Lung (tissue), 12 donors: Measurements from ENCODE around the gene AP3M1. TPM values are rescaled to one million over a fixed set of nuclear protein-coding genes. Genes with fewer than 3 reads are reported as not detected.
A peak's percentile ranks its signal among the peaks of the same experiment; 100 is the strongest.

Experiments
- ATAC-seq: fragments of 200-7000 bp; cut with Tn5 transposase; one replicate; pipeline ENCODE4 v1.9.1; 2020; ENCODE audit warnings: moderate number of reproducible peaks; ENCODE audit not compliant: insufficient read depth, low FRiP score
- DNase-seq, 3 donors: peaks; one replicate each; pipeline ENCODE4 v3.0.0-alpha.2; 2013 to 2017
- H3K27ac ChIP-seq, 2 donors: one replicate each; pipeline ENCODE4 v1.5.1; 2013; ENCODE audit warnings: mild to moderate bottlenecking in 2 of 2, moderate library complexity in 2 of 2, control low read depth in 1 of 2, inconsistent platforms in 1 of 2, low read depth in 1 of 2, low read length in 1 of 2
- H3K27me3 ChIP-seq, 3 donors: one replicate each; pipeline ENCODE4 v1.5.1; 2013; ENCODE audit warnings: low read length in 2 of 3; ENCODE audit not compliant: control insufficient read depth in 3 of 3, insufficient read depth in 3 of 3
- H3K36me3 ChIP-seq, 4 donors: one replicate each; pipeline ENCODE4 v1.5.1; 2013; ENCODE audit warnings: low read length in 4 of 4, mild to moderate bottlenecking in 1 of 4, moderate library complexity in 1 of 4; ENCODE audit not compliant: control insufficient read depth in 4 of 4, insufficient read depth in 4 of 4
- H3K4me1 ChIP-seq, 5 donors: one replicate each; pipeline ENCODE4 v1.5.1; 2013; ENCODE audit warnings: low read length in 5 of 5, mild to moderate bottlenecking in 2 of 5, moderate library complexity in 1 of 5; ENCODE audit not compliant: control insufficient read depth in 5 of 5, insufficient read depth in 5 of 5
- H3K4me3 ChIP-seq: one replicate; pipeline ENCODE4 v1.5.1; 2013; ENCODE audit warnings: mild to moderate bottlenecking, control low read depth, moderate library complexity
- H3K9ac ChIP-seq, 2 donors: one replicate each; pipeline ENCODE4 v1.5.1; 2013; ENCODE audit warnings: low read length in 2 of 2, control low read depth in 1 of 2; ENCODE audit not compliant: insufficient read depth in 1 of 2
- H3K9me3 ChIP-seq, 4 donors: one replicate each; pipeline ENCODE4 v1.5.1; 2013; ENCODE audit warnings: low read length in 3 of 4, mild to moderate bottlenecking in 1 of 4, moderate library complexity in 1 of 4; ENCODE audit not compliant: control insufficient read depth in 4 of 4, insufficient read depth in 3 of 4
- WGBS, 2 donors: extraction: QIAGEN DNeasy Blood & Tissue Kit; methylation state at CpG; one replicate each; pipeline ENCODE4 v1.1.7; 2013; 5-methylcytosine and 5-hydroxymethylcytosine counted together
- polyA plus RNA-seq, 2 donors: library from polyadenylated mRNA; stranded (reverse); fragments of 200-250 nt; gene quantifications; one replicate each; pipeline ENCODE4 v1.2.1, GENCODE V29; 2013
- total RNA-seq, 2 donors: library from RNA; depleted of rRNA in 1 of 2; stranded (reverse); fragments of >200 nt in 1 of 2; gene quantifications; one replicate each; pipeline ENCODE4 v1.2.1, GENCODE V29; 2014 to 2021
- TF ChIP-seq, protein P1 (sequence below): IDR thresholded peaks from 2 replicates; pipeline ENCODE4 v1.5.1; 2012; ENCODE audit warnings: mild to moderate bottlenecking; ENCODE audit errors: control extremely low read depth, extremely low read depth
- donor health status: control.
- donor health status: control.
- donor health status: Bipolar disorder and iron deficiency.
- donor health status: healthy.
- donor health status: DM: yes; HTN: yes; CAD: no.

AP3M1 gene
- total and polyA plus RNA-seq, 4 donors, result 9.0 to 51.9 (median 25.0) TPM

DNA sequence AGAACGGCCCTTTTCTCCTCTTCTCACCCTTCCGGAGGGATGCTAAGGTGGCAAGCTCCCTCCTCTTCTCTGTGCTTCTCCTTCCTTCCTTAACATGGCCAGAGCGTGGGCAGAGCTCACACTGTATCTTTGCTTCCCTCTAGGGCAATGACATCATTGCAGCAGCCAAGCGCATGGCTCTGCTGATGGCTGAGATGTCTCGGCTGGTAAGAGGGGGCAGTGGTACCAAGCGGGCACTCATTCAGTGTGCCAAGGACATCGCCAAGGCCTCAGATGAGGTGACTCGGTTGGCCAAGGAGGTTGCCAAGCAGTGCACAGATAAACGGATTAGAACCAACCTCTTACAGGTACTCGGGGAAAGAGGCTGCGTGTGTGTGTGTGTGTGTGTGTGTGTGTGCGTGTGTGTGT is 36.6 kb downstream of the AP3M1 start:
- 84 to 85% methylated on average over 12 of the region's 12 CpGs for WGBS, 2 donors
- H3K27ac ChIP-seq, result peak overlapping the region in 1 of 2 donors; percentile 15
- H3K9me3 ChIP-seq, result no peaks in the 10 kb centered on the region
- ATAC-seq (no peak), DNase-seq (no peak)
- H3K9ac ChIP-seq, result no peak overlapping the region
- H3K4me3 ChIP-seq, result no peak overlapping the region
- H3K27me3 ChIP-seq, result no peaks in the 10 kb centered on the region
- TF ChIP-seq, protein P1, sequence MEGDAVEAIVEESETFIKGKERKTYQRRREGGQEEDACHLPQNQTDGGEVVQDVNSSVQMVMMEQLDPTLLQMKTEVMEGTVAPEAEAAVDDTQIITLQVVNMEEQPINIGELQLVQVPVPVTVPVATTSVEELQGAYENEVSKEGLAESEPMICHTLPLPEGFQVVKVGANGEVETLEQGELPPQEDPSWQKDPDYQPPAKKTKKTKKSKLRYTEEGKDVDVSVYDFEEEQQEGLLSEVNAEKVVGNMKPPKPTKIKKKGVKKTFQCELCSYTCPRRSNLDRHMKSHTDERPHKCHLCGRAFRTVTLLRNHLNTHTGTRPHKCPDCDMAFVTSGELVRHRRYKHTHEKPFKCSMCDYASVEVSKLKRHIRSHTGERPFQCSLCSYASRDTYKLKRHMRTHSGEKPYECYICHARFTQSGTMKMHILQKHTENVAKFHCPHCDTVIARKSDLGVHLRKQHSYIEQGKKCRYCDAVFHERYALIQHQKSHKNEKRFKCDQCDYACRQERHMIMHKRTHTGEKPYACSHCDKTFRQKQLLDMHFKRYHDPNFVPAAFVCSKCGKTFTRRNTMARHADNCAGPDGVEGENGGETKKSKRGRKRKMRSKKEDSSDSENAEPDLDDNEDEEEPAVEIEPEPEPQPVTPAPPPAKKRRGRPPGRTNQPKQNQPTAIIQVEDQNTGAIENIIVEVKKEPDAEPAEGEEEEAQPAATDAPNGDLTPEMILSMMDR, result no peak
- no peaks in the 10 kb centered on the region for H3K4me1 ChIP-seq
- H3K36me3 ChIP-seq, result peaks cover 56 to 78% (median 65%) of the 10 kb centered on the region in 4 donors

DNA sequence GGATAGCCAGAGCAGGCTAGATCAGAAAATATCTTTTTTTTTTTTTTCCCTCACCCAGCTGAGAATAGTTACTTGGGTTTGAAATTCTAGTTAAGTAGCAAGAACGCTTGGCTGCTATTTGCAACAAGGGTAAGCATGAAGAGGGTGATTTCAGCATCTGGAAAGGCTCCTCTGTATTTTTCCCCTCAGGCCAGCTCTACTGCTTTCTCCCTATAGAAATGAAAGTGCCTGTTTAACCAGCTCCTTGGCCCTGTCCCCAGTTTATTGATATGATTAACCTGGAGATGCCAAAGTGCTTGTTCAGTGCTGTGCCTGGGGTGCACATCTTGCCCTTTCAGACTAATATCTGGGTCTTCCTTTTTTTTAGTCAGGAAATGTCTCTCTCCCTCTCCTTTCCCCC is 37.1 kb downstream of the AP3M1 start:
- Histone ChIP-seq H3K27me3 (no peaks in the 10 kb centered on the region), H3K9ac (no peak overlapping the region), H3K27ac (no peak overlapping the region), H3K4me1 (no peaks in the 10 kb centered on the region), H3K36me3 (peaks cover 61 to 79% (median 65%) of the 10 kb centered on the region in 4 donors), H3K4me3 (no peak overlapping the region), H3K9me3 (no peaks in the 10 kb centered on the region)
- 63 to 71% methylated on average over 1 of the region's 1 CpG for WGBS, 2 donors
- TF ChIP-seq, protein P1, result no peak
- ATAC-seq, result no peak
- peak in 1 of 3 donors; percentile 21 for DNase-seq

DNA sequence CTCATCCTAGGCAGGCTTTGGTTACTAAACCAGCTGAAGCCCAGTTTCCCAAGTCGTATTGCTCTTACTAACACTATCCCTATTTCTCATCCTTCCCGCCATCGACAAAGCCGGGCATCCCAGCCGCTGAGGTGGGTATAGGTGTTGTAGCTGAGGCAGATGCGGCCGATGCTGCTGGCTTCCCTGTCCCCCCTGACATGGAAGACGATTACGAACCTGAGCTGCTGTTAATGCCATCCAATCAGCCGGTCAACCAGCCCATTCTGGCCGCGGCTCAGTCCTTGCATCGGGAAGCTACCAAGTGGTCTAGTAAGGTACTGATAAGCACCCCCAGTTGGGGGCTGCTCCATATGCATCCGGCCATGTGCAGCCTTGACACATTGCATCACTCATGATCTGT is 38.8 kb downstream of the AP3M1 start:
- H3K9me3 ChIP-seq, result no peaks in the 10 kb centered on the region
- H3K36me3 ChIP-seq, result peaks cover 47 to 76% (median 59%) of the 10 kb centered on the region in 4 donors

More for the DNA sequence above, 38.8 kb downstream of the AP3M1 start:
- TF ChIP-seq, protein P1, result no peak
- Histone ChIP-seq H3K27me3 (no peaks in the 10 kb centered on the region), H3K9ac (no peak overlapping the region), H3K4me1 (peaks cover 0 to 1% (median 0%) of the 10 kb centered on the region in 5 donors), H3K27ac (no peak overlapping the region), H3K4me3 (no peak overlapping the region)
- no peak for ATAC-seq
- 98% methylated on average over 14 of the region's 14 CpGs for WGBS, 2 donors
- no peak for DNase-seq
